ENCODE measurements around the gene NIN. TPM values are rescaled to one million over a fixed set of nuclear protein-coding genes. Genes with fewer than 3 reads are reported as not detected.
"Not testable (repeated sequence)": the region's sequence is repeated elsewhere in the genome, so short reads cannot be mapped to it uniquely, and the experiment has no call there.

Gene NIN
- total RNA-seq, 1 experiment from 2014 or later, result 16.0 TPM

- not testable (repeated sequence) for DNase-seq (ENCODE audit: low read depth)
These were observed 11.7 kb downstream of the NIN start for GRCh38 chr14:50819303-50819702.

- peak; percentile 67 for DNase-seq (ENCODE audit: low read depth)
These were observed 14.4 kb downstream of the NIN start for GRCh38 chr14:50816395-50817047.

- not testable (repeated sequence) for DNase-seq (ENCODE audit: low read depth)
These were observed 15.4 kb downstream of the NIN start for GRCh38 chr14:50815526-50815925.

- DNase-seq (ENCODE audit: low read depth), result not testable (repeated sequence)
These were observed 15.9 kb downstream of the NIN start for GRCh38 chr14:50815058-50815457.

GRCh38 chr14:50814161-50814560, 16.8 kb downstream of the NIN start:
- no peak for DNase-seq (ENCODE audit: low read depth)

GRCh38 chr14:50813544-50813863, 17.5 kb downstream of the NIN start:
- DNase-seq (ENCODE audit: low read depth), result no peak

GRCh38 chr14:50812856-50813543, 18.0 kb downstream of the NIN start:
- no peak for DNase-seq (ENCODE audit: low read depth)

- no peak for DNase-seq (ENCODE audit: low read depth)
These were observed 18.8 kb downstream of the NIN start for GRCh38 chr14:50812180-50812579.

GRCh38 chr14:50808053-50808452, 22.9 kb downstream of the NIN start:
- DNase-seq (ENCODE audit: low read depth), result no peak

- no peak for DNase-seq (ENCODE audit: low read depth)
These were observed 24.6 kb downstream of the NIN start for GRCh38 chr14:50806241-50806933.

GRCh38 chr14:50805396-50805795, 25.6 kb downstream of the NIN start:
- DNase-seq (ENCODE audit: low read depth), result no peak

GRCh38 chr14:50804181-50804721, 26.7 kb downstream of the NIN start:
- DNase-seq (ENCODE audit: low read depth), result peak; percentile 35

- peak; percentile 64 for DNase-seq (ENCODE audit: low read depth)
These were observed 29.3 kb downstream of the NIN start for GRCh38 chr14:50801706-50802105.

GRCh38 chr14:50800032-50800431, 30.9 kb downstream of the NIN start:
- peak; percentile 39 for DNase-seq (ENCODE audit: low read depth)

GRCh38 chr14:50798048-50798421, 32.9 kb downstream of the NIN start:
- no peak for DNase-seq (ENCODE audit: low read depth)

- DNase-seq (ENCODE audit: low read depth), result no peak
These were observed 33.5 kb downstream of the NIN start for GRCh38 chr14:50797250-50798047.

- no peak for DNase-seq (ENCODE audit: low read depth)
These were observed 34.6 kb downstream of the NIN start for GRCh38 chr14:50796390-50796789.

- no peak for DNase-seq (ENCODE audit: low read depth)
These were observed 35.1 kb downstream of the NIN start for GRCh38 chr14:50795909-50796308.

GRCh38 chr14:50795142-50795541, 35.8 kb downstream of the NIN start:
- DNase-seq (ENCODE audit: low read depth), result no peak

GRCh38 chr14:50794068-50794645, 36.8 kb downstream of the NIN start:
- DNase-seq (ENCODE audit: low read depth), result no peak

GRCh38 chr14:50792634-50793068, 38.3 kb downstream of the NIN start:
- no peak for DNase-seq (ENCODE audit: low read depth)

- DNase-seq (ENCODE audit: low read depth), result no peak
These were observed 38.9 kb downstream of the NIN start for GRCh38 chr14:50792051-50792477.
